SH-SY5Y (cell line): ENCODE measurements around the gene SLC35F2.

ENCODE experiments used
- GATA2 ChIP-seq: IDR thresholded peaks from 2 replicates; pipeline ENCODE4 v1.6.1; 2011; ENCODE audit warnings: mild to moderate bottlenecking, low read depth, low read length
- GATA3 ChIP-seq: IDR thresholded peaks from 2 replicates; pipeline ENCODE4 v1.6.1; 2011; ENCODE audit warnings: low read depth, mild to moderate bottlenecking, low read length, moderate library complexity

- TF ChIP-seq GATA2, result no peak
- TF ChIP-seq GATA3, result no peak
Observed at GRCh38 chr11:107756553-107756952, 102.0 kb downstream of the SLC35F2 start.
